Activated CD4-positive, alpha-beta T cell treated with anti-CD3 and anti-CD28 coated beads, Interleukin-2, amount 50 U/mL, for 4 hours (primary cell): ENCODE measurements around the gene FBXO30.
A peak's percentile ranks its signal among the peaks of the same experiment; 100 is the strongest.

Experiments
- DNase-seq, 2 experiments: peaks; one replicate each; pipeline ENCODE4 v3.0.0-alpha.2; 2020

FBXO30 gene

GRCh38 chr6:145814501-145815308 is at the start of gene FBXO30:
Gene FBXO30 (minus strand): TSS chr6:145814795. CDS start chr6:145806405, 8,390 bp downstream.
- peak; percentile 77 to 78 for DNase-seq

- no peak for DNase-seq
Measured at GRCh38 chr6:145863988-145864616, 49.5 kb upstream of the FBXO30 start.

- DNase-seq = no peak
Measured at GRCh38 chr6:145863366-145863765, 48.8 kb upstream of the FBXO30 start.

- DNase-seq = no peak
Measured at GRCh38 chr6:145860562-145860961, 46.0 kb upstream of the FBXO30 start.

GRCh38 chr6:145850671-145851070 is 36.1 kb upstream of the FBXO30 start:
- DNase-seq = no peak

GRCh38 chr6:145848541-145848940 is 33.9 kb upstream of the FBXO30 start:
- no peak for DNase-seq

GRCh38 chr6:145845557-145845956 is 31.0 kb upstream of the FBXO30 start:
- DNase-seq = no peak

GRCh38 chr6:145844933-145845540 is 30.4 kb upstream of the FBXO30 start:
- DNase-seq = no peak

- DNase-seq = no peak
Measured at GRCh38 chr6:145842693-145843546, 28.3 kb upstream of the FBXO30 start.

GRCh38 chr6:145841668-145842067 is 27.1 kb upstream of the FBXO30 start:
- no peak for DNase-seq

GRCh38 chr6:145839653-145840052 is 25.1 kb upstream of the FBXO30 start:
- DNase-seq = no peak

GRCh38 chr6:145838305-145838704 is 23.7 kb upstream of the FBXO30 start:
- DNase-seq = no peak

- DNase-seq = no peak
Measured at GRCh38 chr6:145836772-145837171, 22.2 kb upstream of the FBXO30 start.

GRCh38 chr6:145836170-145836569 is 21.6 kb upstream of the FBXO30 start:
- DNase-seq = no peak

GRCh38 chr6:145830612-145831011 is 16.0 kb upstream of the FBXO30 start:
- no peak for DNase-seq

- no peak for DNase-seq
Measured at GRCh38 chr6:145829950-145830349, 15.4 kb upstream of the FBXO30 start.

- no peak for DNase-seq
Measured at GRCh38 chr6:145829102-145829501, 14.5 kb upstream of the FBXO30 start.

- DNase-seq = no peak
Measured at GRCh38 chr6:145824344-145824743, 9.7 kb upstream of the FBXO30 start.

- no peak for DNase-seq
Measured at GRCh38 chr6:145823328-145823944, 8.8 kb upstream of the FBXO30 start.

GRCh38 chr6:145822456-145822855 is 7.9 kb upstream of the FBXO30 start:
- no peak for DNase-seq

GRCh38 chr6:145819994-145820393 is 5.4 kb upstream of the FBXO30 start:
- no peak for DNase-seq

GRCh38 chr6:145818796-145819195 is 4.2 kb upstream of the FBXO30 start:
- DNase-seq = no peak

GRCh38 chr6:145816392-145816791 is 1.8 kb upstream of the FBXO30 start:
- DNase-seq = no peak
